ENCODE data around the gene PRSS53.

DNA sequence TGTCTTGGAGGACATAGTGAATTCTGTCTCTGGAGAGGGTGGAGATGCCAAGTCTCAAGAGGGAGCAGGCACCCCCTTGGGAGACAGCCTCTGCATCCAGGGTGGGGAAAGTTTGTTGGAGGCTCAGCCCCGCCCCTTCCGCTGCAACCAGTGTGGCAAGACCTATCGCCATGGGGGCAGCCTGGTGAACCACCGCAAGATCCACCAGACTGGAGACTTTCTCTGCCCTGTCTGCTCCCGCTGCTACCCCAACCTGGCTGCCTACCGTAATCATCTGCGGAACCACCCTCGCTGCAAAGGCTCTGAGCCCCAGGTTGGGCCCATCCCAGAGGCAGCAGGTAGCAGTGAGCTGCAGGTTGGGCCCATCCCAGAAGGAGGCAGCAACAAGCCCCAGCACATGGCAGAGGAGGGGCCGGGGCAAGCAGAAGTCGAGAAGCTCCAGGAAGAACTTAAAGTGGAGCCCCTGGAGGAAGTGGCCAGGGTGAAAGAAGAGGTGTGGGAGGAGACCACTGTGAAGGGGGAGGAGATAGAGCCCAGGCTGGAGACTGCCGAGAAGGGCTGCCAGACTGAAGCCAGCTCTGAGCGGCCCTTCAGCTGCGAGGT lies 9.3 kb downstream of the PRSS53 start:
- TF ChIP-seq, protein P1, sequence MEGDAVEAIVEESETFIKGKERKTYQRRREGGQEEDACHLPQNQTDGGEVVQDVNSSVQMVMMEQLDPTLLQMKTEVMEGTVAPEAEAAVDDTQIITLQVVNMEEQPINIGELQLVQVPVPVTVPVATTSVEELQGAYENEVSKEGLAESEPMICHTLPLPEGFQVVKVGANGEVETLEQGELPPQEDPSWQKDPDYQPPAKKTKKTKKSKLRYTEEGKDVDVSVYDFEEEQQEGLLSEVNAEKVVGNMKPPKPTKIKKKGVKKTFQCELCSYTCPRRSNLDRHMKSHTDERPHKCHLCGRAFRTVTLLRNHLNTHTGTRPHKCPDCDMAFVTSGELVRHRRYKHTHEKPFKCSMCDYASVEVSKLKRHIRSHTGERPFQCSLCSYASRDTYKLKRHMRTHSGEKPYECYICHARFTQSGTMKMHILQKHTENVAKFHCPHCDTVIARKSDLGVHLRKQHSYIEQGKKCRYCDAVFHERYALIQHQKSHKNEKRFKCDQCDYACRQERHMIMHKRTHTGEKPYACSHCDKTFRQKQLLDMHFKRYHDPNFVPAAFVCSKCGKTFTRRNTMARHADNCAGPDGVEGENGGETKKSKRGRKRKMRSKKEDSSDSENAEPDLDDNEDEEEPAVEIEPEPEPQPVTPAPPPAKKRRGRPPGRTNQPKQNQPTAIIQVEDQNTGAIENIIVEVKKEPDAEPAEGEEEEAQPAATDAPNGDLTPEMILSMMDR (conservative IDR thresholded peaks at IDR 0.05; ENCODE audit: low read depth in 2 of 2) = peak in 1 of 2 experiments; percentile 28; a peak in 1 of 4 replicates
- no peak for TF ChIP-seq CREB1 (CRISPR knock-in tag; IDR thresholded peaks at IDR 0.05; ENCODE audit: low read depth)
- TF ChIP-seq EZH2 (IDR thresholded peaks at IDR 0.05; ENCODE audit: low read depth, unreplicated experiment) = no peak
- TF ChIP-seq EZH2phosphoT487 (IDR thresholded peaks at IDR 0.05; ENCODE audit: unreplicated experiment) = no peak
- TF ChIP-seq POLR2AphosphoS5 (IDR thresholded peaks at IDR 0.05; ENCODE audit: low read depth) = no peak
